Stimulated activated CD4-positive, alpha-beta T cell treated with anti-CD3 and anti-CD28 coated beads, Interleukin-1b, Interleukin-23, amount 100 ng/mL, for 1 hour (primary cell): ENCODE results near the gene BSG.

ENCODE experiments used
- DNase-seq, 2 donors: peaks; one replicate each; pipeline ENCODE4 v3.0.0-alpha.2; 2020; ENCODE audit warnings: low read depth in 2 of 2

BSG gene

GRCh38 chr19:572140-572742, at the start of gene BSG:
TSS of gene BSG (plus strand) at chr19:572596. CDS start at chr19:572635, 39 bp downstream.
- peak; percentile 93 to 97 for DNase-seq

GRCh38 chr19:522726-523125, 49.7 kb upstream of the BSG start:
- no peak for DNase-seq

GRCh38 chr19:524062-524674, 48.2 kb upstream of the BSG start:
- DNase-seq = no peak

- DNase-seq = no peak
Measured at GRCh38 chr19:525029-525428, 47.4 kb upstream of the BSG start.

- DNase-seq = no peak
Measured at GRCh38 chr19:525857-526419, 46.5 kb upstream of the BSG start.

GRCh38 chr19:530134-531008, 42.0 kb upstream of the BSG start:
- no peak for DNase-seq

- peak; percentile 82 to 86 for DNase-seq
Measured at GRCh38 chr19:531009-531752, 41.2 kb upstream of the BSG start.

GRCh38 chr19:531753-532560, 40.4 kb upstream of the BSG start, which contains the start of gene CDC34:
TSS of gene CDC34 (plus strand) at chr19:531760. CDS start at chr19:531932, 172 bp downstream.
- DNase-seq = no peak

- no peak for DNase-seq
Measured at GRCh38 chr19:532561-533363, 39.6 kb upstream of the BSG start.

GRCh38 chr19:533364-534058, 38.9 kb upstream of the BSG start:
- DNase-seq = no peak

- DNase-seq = no peak
Measured at GRCh38 chr19:534088-534487, 38.3 kb upstream of the BSG start.

- no peak for DNase-seq
Measured at GRCh38 chr19:535017-535835, 37.2 kb upstream of the BSG start.

GRCh38 chr19:536031-536880, 36.1 kb upstream of the BSG start:
- no peak for DNase-seq

GRCh38 chr19:536881-537404, 35.5 kb upstream of the BSG start:
- DNase-seq = no peak

- DNase-seq = no peak
Measured at GRCh38 chr19:538641-539428, 33.6 kb upstream of the BSG start.

GRCh38 chr19:539429-540030, 32.9 kb upstream of the BSG start:
- DNase-seq = no peak
